SK-N-SH (cell line): ENCODE measurements around the gene SLC11A1. TPM values are rescaled to one million over a fixed set of nuclear protein-coding genes. Genes with fewer than 3 reads are reported as not detected.

Source experiments
- CTCF ChIA-PET: fragments of 300-600, 350-600 bp; formaldehyde crosslinking; extraction: SDS; loops from one replicate; lab custom pipeline; 2021; lab: Yijun Ruan, JAX
- POLR2A ChIA-PET: fragments of 350-600 bp; sonication (Branson Sonifier 250); formaldehyde crosslinking; extraction: SDS; loops from one replicate; lab custom pipeline; 2020; ENCODE audit warnings: antibody characterized with exemption, inconsistent platforms; lab: Yijun Ruan, JAX
- DNase-seq: peaks from one replicate; pipeline ENCODE4 v3.0.0; 2012
- H2AFZ ChIP-seq: fragments of 200-600 bp; sonication (generic); 2 replicates; pipeline ENCODE4 v1.8.1; 2016; ENCODE audit warnings: antibody characterized with exemption, mild to moderate bottlenecking, low read depth
- H3F3A ChIP-seq: fragments of 200-600 bp; sonication (generic); replicated peaks from 2 replicates; pipeline ENCODE3; 2016; ENCODE audit warnings: antibody characterized with exemption, mild to moderate bottlenecking; ENCODE audit not compliant: insufficient read depth
- H3K27ac ChIP-seq, 2 experiments: fragments of 200-500 bp in 1 of 2; fragments of 200-600 bp in 1 of 2; sonication (Bioruptor generic) in 1 of 2; sonication (generic), shearing (Covaris generic) in 1 of 2; 2 replicates each; pipeline versions ENCODE4 v1.5.1 to v1.6.1; 2014 to 2016; ENCODE audit warnings: low read depth in 2 of 2, inconsistent platforms in 1 of 2, low read length in 1 of 2, mild to moderate bottlenecking in 1 of 2, mixed read lengths in 1 of 2
- H3K27me3 ChIP-seq: fragments of 200-600 bp; sonication (generic), shearing (Covaris generic); 2 replicates; pipeline ENCODE4 v1.6.1; 2016; ENCODE audit warnings: mixed run types; ENCODE audit not compliant: insufficient read depth
- H3K36me3 ChIP-seq, 2 experiments: fragments of 200-500 bp in 1 of 2; fragments of 200-600 bp in 1 of 2; sonication (Bioruptor generic) in 1 of 2; sonication (generic) in 1 of 2; replicated peaks in 1 of 2; 2 replicates each; pipeline versions ENCODE3 to v1.5.1; 2014 to 2016; ENCODE audit warnings: low read length in 1 of 2, mild to moderate bottlenecking in 1 of 2; ENCODE audit not compliant: insufficient read depth in 2 of 2, control insufficient read depth in 1 of 2
- H3K4me1 ChIP-seq, 2 experiments: fragments of 200-500 bp in 1 of 2; fragments of 200-600 bp in 1 of 2; sonication (Bioruptor generic) in 1 of 2; sonication (generic), shearing (Covaris generic) in 1 of 2; 2 replicates each; pipeline versions ENCODE4 v1.5.1 to v1.6.1; 2014 to 2016; ENCODE audit warnings: low read depth in 1 of 2, low read length in 1 of 2, mixed run types in 1 of 2; ENCODE audit not compliant: insufficient read depth in 2 of 2, control insufficient read depth in 1 of 2
- H3K4me2 ChIP-seq: fragments of 200-600 bp; sonication (generic), shearing (Covaris generic); 2 replicates; pipeline ENCODE4 v1.6.1; 2017; ENCODE audit warnings: mixed run types
- H3K4me3 ChIP-seq, 2 experiments: fragments of 200-500 bp in 1 of 2; fragments of 200-600 bp in 1 of 2; sonication (Bioruptor generic) in 1 of 2; sonication (generic), shearing (Covaris generic) in 1 of 2; 2 replicates each; pipeline versions ENCODE4 v1.5.1 to v1.8.1; 2014 to 2016; ENCODE audit warnings: low read depth in 2 of 2, inconsistent platforms in 1 of 2, low read length in 1 of 2, mild to moderate bottlenecking in 1 of 2, mixed read lengths in 1 of 2, moderate library complexity in 1 of 2
- H3K79me2 ChIP-seq: fragments of 200-600 bp; sonication (generic); 2 replicates; pipeline ENCODE4 v1.8.1; 2017; ENCODE audit warnings: mild to moderate bottlenecking; ENCODE audit not compliant: insufficient read depth
- H3K9ac ChIP-seq: fragments of 200-600 bp; sonication (generic); 2 replicates; pipeline ENCODE4 v1.6.1; 2017; ENCODE audit warnings: mixed run types
- H3K9me2 ChIP-seq: fragments of 200-600 bp; sonication (generic); 2 replicates; pipeline ENCODE4 v1.6.1; 2017; ENCODE audit warnings: mixed run types
- H3K9me3 ChIP-seq: fragments of 200-600 bp; sonication (generic); 2 replicates; pipeline ENCODE4 v1.6.1; 2017; ENCODE audit warnings: mixed run types, mild to moderate bottlenecking, moderate library complexity
- H4K20me1 ChIP-seq: fragments of 200-600 bp; sonication (generic); 2 replicates; pipeline ENCODE4 v1.6.1; 2017; ENCODE audit warnings: mild to moderate bottlenecking, mixed run types; ENCODE audit not compliant: insufficient read depth
- EZH2phosphoT487 ChIP-seq: fragments of 200-600 bp; sonication (generic); IDR thresholded peaks from 2 replicates; pipeline ENCODE4 v1.6.1; 2017; ENCODE audit warnings: low read depth, mixed run types, mild to moderate bottlenecking, antibody characterized with exemption, moderate library complexity, borderline replicate concordance
- FOSL2 ChIP-seq: IDR thresholded peaks from 2 replicates; pipeline ENCODE4 v1.4.0; 2012; ENCODE audit warnings: low read depth, mild to moderate bottlenecking, moderate library complexity, borderline replicate concordance
- FOXJ3 ChIP-seq: sonication (generic); formaldehyde crosslinking; IDR thresholded peaks from 2 replicates; pipeline ENCODE4 v1.5.1; 2020; ENCODE audit warnings: mild to moderate bottlenecking, missing genetic modification reagents
- GABPA ChIP-seq: IDR thresholded peaks from 2 replicates; pipeline ENCODE4 v1.4.0; 2012; ENCODE audit warnings: low read depth, mild to moderate bottlenecking
- GATA2 ChIP-seq: sonication (generic); formaldehyde crosslinking; IDR thresholded peaks from 2 replicates; pipeline ENCODE4 v1.5.0; 2020; ENCODE audit warnings: mild to moderate bottlenecking, missing genetic modification reagents
- JUND ChIP-seq: IDR thresholded peaks from 2 replicates; pipeline ENCODE4 v1.4.0; 2012
- MEF2A ChIP-seq: IDR thresholded peaks from 2 replicates; pipeline ENCODE4 v1.4.0; 2012; ENCODE audit warnings: low read depth, borderline replicate concordance
- MXI1 ChIP-seq: IDR thresholded peaks from 2 replicates; pipeline ENCODE4 v1.6.1; 2012; ENCODE audit warnings: mild to moderate bottlenecking, low read depth, low read length, improper control_type of control experiment
- NFIC ChIP-seq: IDR thresholded peaks from 2 replicates; pipeline ENCODE4 v1.4.0; 2012; ENCODE audit warnings: borderline replicate concordance
- TCF12 ChIP-seq: IDR thresholded peaks from 2 replicates; pipeline ENCODE4 v1.4.0; 2012
- YY1 ChIP-seq: IDR thresholded peaks from 2 replicates; pipeline ENCODE4 v1.4.0; 2012; ENCODE audit warnings: low read depth, mild to moderate bottlenecking
- WGBS: methylation state at CpG from one replicate; pipeline ENCODE4 v1.1.6; 2017; ENCODE audit warnings: low lambda C conversion rate; 5-methylcytosine and 5-hydroxymethylcytosine counted together
- polyA plus RNA-seq, 3 experiments: library from polyadenylated mRNA; depleted of rRNA; stranded (reverse); fragments of >200 nt; gene quantifications; 2 replicates each; pipeline ENCODE4 v1.2.3, GENCODE V29; 2012
- TF ChIP-seq, protein P1 (sequence below): IDR thresholded peaks from 2 replicates; pipeline ENCODE4 v1.4.0; 2012; ENCODE audit warnings: low read depth, borderline replicate concordance
- TF ChIP-seq, protein P2 (sequence below): IDR thresholded peaks from 2 replicates; pipeline ENCODE4 v1.4.0; 2012; ENCODE audit warnings: low read depth
- TF ChIP-seq, protein P3 (sequence below): IDR thresholded peaks from 2 replicates; pipeline ENCODE4 v1.6.1; 2012; ENCODE audit warnings: mild to moderate bottlenecking, low read depth, low read length, moderate library complexity
- TF ChIP-seq, protein P4 (sequence below): IDR thresholded peaks from 2 replicates; pipeline ENCODE4 v1.4.0; 2012; ENCODE audit warnings: low read depth, borderline replicate concordance

The SLC11A1 gene
- polyA plus RNA-seq, 1 of the 3 experiments (the other 2 are of a cell fraction), result 0.26 TPM

DNA sequence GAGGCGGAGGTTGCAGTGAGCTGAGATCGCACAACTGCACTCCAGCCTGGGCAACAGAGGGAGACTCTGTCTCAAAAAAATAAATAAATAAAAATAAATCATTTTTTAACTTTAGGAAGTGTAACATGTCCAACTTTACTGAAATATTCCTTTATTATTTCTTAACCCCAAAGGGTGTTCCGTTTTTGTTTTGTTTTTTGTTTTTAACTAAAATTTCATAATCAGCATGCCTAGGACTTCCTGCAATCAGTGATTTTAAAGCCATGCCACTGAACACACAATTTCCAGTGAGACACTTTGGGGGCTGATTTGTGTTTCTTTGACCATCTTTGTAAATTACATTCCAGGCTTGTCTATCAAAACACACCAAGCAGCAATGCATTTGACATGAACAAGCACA lies 18.3 kb upstream of the SLC11A1 start:
- Histone ChIP-seq H3K27ac (no peak overlapping the region), H3K79me2 (no peaks in the 10 kb centered on the region), H3K9ac (no peak overlapping the region), H3K4me2 (no peak overlapping the region), H3K4me3 (no peak overlapping the region), H2AFZ (no peak overlapping the region), H3K27me3 (no peaks in the 10 kb centered on the region), H3K4me1 (no peaks in the 10 kb centered on the region; a peak in 1 of 4 replicates), H3F3A (no peaks in the 10 kb centered on the region), H3K9me2 (no peaks in the 10 kb centered on the region), H4K20me1 (no peaks in the 10 kb centered on the region), H3K36me3 (no peaks in the 10 kb centered on the region), H3K9me3 (no peaks in the 10 kb centered on the region)
- no peak for TF ChIP-seq GABPA
- ChIA-PET CTCF (no interaction called here), POLR2A (no interaction called here)
- no peak for DNase-seq
- WGBS, result 80% methylated on average over 3 of the region's 3 CpGs

DNA sequence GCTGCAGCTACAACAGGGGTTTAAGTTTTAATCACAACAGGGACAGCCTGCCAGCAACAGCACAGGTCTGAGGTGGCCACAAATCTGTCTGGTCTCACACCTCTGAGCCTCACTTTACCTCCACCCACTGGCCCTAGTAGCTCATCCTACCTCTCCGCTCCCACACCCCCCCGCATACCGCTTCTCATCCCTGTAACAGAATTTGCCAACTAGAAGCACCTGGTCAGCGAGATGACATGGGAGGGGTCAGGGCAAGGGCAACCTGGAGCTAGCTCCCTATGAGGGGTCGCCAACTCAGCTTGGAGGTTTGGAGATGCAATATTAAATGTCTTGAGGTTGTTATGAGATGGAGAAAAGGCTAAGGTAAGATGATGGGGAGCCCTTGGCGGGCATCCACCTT lies 17.9 kb upstream of the SLC11A1 start:
- Histone ChIP-seq H3K36me3 (no peaks in the 10 kb centered on the region), H2AFZ (no peak overlapping the region), H3K9me3 (no peaks in the 10 kb centered on the region), H3K9ac (no peak overlapping the region), H3K79me2 (no peaks in the 10 kb centered on the region), H3K27ac (no peak overlapping the region), H4K20me1 (no peaks in the 10 kb centered on the region), H3K4me2 (no peak overlapping the region), H3K4me1 (no peaks in the 10 kb centered on the region; a peak in 1 of 4 replicates), H3F3A (no peaks in the 10 kb centered on the region), H3K4me3 (no peak overlapping the region), H3K27me3 (no peaks in the 10 kb centered on the region), H3K9me2 (no peaks in the 10 kb centered on the region)
- POLR2A ChIA-PET, result no interaction called here
- CTCF ChIA-PET, result no interaction called here
- TF ChIP-seq FOXJ3 (CRISPR knock-in tag), result no peak
- TF ChIP-seq FOSL2, result no peak
- TF ChIP-seq GATA2 (CRISPR knock-in tag), result no peak
- TF ChIP-seq MXI1, result no peak
- TF ChIP-seq, protein P1, sequence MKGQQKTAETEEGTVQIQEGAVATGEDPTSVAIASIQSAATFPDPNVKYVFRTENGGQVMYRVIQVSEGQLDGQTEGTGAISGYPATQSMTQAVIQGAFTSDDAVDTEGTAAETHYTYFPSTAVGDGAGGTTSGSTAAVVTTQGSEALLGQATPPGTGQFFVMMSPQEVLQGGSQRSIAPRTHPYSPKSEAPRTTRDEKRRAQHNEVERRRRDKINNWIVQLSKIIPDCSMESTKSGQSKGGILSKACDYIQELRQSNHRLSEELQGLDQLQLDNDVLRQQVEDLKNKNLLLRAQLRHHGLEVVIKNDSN, result no peak
- no peak for TF ChIP-seq MEF2A
- no peak for DNase-seq
- 73% methylated on average over 6 of the region's 6 CpGs for whole genome bisulfite sequencing

DNA sequence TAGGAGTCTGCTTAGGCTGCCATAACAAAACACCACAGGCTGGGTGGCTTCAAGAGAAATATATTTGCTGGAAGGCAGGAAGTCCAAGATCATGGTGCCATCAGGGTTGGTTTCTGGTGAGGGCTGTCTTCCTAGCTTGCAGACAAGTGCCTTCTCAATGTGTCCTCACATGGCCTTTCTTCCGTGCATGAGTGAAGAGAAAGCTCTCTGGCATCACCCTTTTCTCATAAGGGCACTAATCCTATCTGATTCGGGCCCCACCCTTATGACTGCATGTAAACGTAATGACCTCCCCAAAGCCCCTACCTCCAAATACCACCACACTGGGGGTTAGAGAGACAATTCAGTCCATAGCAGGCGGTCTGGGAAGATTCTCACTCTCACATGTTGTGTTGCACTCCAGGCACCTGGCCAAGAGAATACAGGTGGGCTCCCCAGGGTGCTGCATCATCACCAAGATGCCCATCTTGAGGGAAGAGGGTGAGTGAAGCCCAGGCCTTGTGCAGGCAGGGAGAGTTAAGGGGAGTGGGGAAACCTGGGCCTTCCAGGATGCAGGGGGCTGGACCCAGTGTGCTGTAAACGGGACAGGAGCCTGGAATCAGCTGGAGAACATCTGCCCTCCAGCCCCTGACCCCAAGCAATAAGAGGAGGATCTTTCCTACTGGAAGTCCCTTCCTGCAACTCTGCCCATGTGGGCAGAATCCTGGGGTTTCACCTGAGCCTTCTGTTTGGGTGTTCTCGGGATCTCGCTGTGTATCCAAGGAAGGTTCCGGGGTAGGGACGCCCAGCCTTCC lies 15.3 kb upstream of the SLC11A1 start:
- no peak overlapping the region for H3K4me3 ChIP-seq
- H3K9ac ChIP-seq, result no peak overlapping the region
- no peaks in the 10 kb centered on the region for H3K79me2 ChIP-seq
- no peak overlapping the region for H3K27ac ChIP-seq
- H3K27me3 ChIP-seq, result no peaks in the 10 kb centered on the region
- no peaks in the 10 kb centered on the region for H4K20me1 ChIP-seq
- H3K9me2 ChIP-seq, result no peaks in the 10 kb centered on the region
- no peaks in the 10 kb centered on the region for H3F3A ChIP-seq
- no peak overlapping the region for H2AFZ ChIP-seq
- 89% methylated on average over 9 of the region's 9 CpGs for WGBS
- no peak for DNase-seq
- no peak overlapping the region for H3K4me2 ChIP-seq
- no peaks in the 10 kb centered on the region for H3K36me3 ChIP-seq
- CTCF ChIA-PET, result interaction anchor here (1.4 to 1.6 kb wide), 2 partner anchors 10 to 30 kb away, joined by 4 to 5 read pairs; partner anchors contain the start of gene CATIP
- no peaks in the 10 kb centered on the region; a peak in 1 of 4 replicates for H3K4me1 ChIP-seq
- no peaks in the 10 kb centered on the region for H3K9me3 ChIP-seq
- POLR2A ChIA-PET, result no interaction called here
- no peak for TF ChIP-seq TCF12
- no peak for TF ChIP-seq NFIC
- TF ChIP-seq YY1, result no peak
- TF ChIP-seq, protein P2, sequence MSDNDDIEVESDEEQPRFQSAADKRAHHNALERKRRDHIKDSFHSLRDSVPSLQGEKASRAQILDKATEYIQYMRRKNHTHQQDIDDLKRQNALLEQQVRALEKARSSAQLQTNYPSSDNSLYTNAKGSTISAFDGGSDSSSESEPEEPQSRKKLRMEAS, result no peak
- no peak for TF ChIP-seq JUND
- TF ChIP-seq, protein P3, sequence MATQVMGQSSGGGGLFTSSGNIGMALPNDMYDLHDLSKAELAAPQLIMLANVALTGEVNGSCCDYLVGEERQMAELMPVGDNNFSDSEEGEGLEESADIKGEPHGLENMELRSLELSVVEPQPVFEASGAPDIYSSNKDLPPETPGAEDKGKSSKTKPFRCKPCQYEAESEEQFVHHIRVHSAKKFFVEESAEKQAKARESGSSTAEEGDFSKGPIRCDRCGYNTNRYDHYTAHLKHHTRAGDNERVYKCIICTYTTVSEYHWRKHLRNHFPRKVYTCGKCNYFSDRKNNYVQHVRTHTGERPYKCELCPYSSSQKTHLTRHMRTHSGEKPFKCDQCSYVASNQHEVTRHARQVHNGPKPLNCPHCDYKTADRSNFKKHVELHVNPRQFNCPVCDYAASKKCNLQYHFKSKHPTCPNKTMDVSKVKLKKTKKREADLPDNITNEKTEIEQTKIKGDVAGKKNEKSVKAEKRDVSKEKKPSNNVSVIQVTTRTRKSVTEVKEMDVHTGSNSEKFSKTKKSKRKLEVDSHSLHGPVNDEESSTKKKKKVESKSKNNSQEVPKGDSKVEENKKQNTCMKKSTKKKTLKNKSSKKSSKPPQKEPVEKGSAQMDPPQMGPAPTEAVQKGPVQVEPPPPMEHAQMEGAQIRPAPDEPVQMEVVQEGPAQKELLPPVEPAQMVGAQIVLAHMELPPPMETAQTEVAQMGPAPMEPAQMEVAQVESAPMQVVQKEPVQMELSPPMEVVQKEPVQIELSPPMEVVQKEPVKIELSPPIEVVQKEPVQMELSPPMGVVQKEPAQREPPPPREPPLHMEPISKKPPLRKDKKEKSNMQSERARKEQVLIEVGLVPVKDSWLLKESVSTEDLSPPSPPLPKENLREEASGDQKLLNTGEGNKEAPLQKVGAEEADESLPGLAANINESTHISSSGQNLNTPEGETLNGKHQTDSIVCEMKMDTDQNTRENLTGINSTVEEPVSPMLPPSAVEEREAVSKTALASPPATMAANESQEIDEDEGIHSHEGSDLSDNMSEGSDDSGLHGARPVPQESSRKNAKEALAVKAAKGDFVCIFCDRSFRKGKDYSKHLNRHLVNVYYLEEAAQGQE, result no peak
- TF ChIP-seq EZH2phosphoT487, result no peak
- TF ChIP-seq, protein P4, sequence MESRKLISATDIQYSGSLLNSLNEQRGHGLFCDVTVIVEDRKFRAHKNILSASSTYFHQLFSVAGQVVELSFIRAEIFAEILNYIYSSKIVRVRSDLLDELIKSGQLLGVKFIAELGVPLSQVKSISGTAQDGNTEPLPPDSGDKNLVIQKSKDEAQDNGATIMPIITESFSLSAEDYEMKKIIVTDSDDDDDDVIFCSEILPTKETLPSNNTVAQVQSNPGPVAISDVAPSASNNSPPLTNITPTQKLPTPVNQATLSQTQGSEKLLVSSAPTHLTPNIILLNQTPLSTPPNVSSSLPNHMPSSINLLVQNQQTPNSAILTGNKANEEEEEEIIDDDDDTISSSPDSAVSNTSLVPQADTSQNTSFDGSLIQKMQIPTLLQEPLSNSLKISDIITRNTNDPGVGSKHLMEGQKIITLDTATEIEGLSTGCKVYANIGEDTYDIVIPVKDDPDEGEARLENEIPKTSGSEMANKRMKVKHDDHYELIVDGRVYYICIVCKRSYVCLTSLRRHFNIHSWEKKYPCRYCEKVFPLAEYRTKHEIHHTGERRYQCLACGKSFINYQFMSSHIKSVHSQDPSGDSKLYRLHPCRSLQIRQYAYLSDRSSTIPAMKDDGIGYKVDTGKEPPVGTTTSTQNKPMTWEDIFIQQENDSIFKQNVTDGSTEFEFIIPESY, result no peak
